Muscle layer of colon (tissue), 2 donors: ENCODE results near the gene SORCS2.

ENCODE experiments used
- H3K27ac ChIP-seq: one replicate; pipeline ENCODE4 v1.7.0; 2013; ENCODE audit warnings: low read depth, mild to moderate bottlenecking, low read length, moderate library complexity
- H3K27me3 ChIP-seq, 2 donors: one replicate each; pipeline ENCODE4 v1.7.0; 2013; ENCODE audit warnings: low read length in 2 of 2, mild to moderate bottlenecking in 2 of 2; ENCODE audit not compliant: insufficient read depth in 2 of 2, control insufficient read depth in 1 of 2
- H3K36me3 ChIP-seq: one replicate; pipeline ENCODE4 v1.7.0; 2013; ENCODE audit warnings: mild to moderate bottlenecking, low read length; ENCODE audit not compliant: insufficient read depth
- H3K4me1 ChIP-seq: one replicate; pipeline ENCODE4 v1.7.0; 2013; ENCODE audit warnings: mild to moderate bottlenecking, low read length; ENCODE audit not compliant: insufficient read depth
- H3K4me3 ChIP-seq, 2 donors: one replicate each; pipeline ENCODE4 v1.7.0; 2013; ENCODE audit warnings: low read length in 2 of 2, low read depth in 1 of 2, mild to moderate bottlenecking in 1 of 2, moderate library complexity in 1 of 2
- H3K9ac ChIP-seq: one replicate; pipeline ENCODE4 v1.7.0; 2013; ENCODE audit warnings: low read length
- H3K9me3 ChIP-seq: one replicate; pipeline ENCODE4 v1.7.0; 2013; ENCODE audit warnings: mild to moderate bottlenecking, low read length
- donor health status: abdominal sarcoma.
- donor health status: Adenocarcinoma of cecum.

The SORCS2 gene

GRCh38 chr4:7263166-7263565 is 70.8 kb downstream of the SORCS2 start:
- H3K27ac ChIP-seq = no peak overlapping the region
- no peak overlapping the region for H3K9ac ChIP-seq
- H3K4me1 ChIP-seq = no peaks in the 10 kb centered on the region
- H3K27me3 ChIP-seq = no peaks in the 10 kb centered on the region
- H3K36me3 ChIP-seq = no peaks in the 10 kb centered on the region
- no peak overlapping the region for H3K4me3 ChIP-seq
- no peaks in the 10 kb centered on the region for H3K9me3 ChIP-seq

- Histone ChIP-seq H3K36me3 (no peaks in the 10 kb centered on the region), H3K9ac (no peak overlapping the region), H3K27me3 (no peaks in the 10 kb centered on the region), H3K9me3 (no peaks in the 10 kb centered on the region), H3K4me3 (no peak overlapping the region), H3K27ac (no peak overlapping the region), H3K4me1 (no peaks in the 10 kb centered on the region)
Observed at GRCh38 chr4:7264694-7265093, 72.4 kb downstream of the SORCS2 start.

DNA sequence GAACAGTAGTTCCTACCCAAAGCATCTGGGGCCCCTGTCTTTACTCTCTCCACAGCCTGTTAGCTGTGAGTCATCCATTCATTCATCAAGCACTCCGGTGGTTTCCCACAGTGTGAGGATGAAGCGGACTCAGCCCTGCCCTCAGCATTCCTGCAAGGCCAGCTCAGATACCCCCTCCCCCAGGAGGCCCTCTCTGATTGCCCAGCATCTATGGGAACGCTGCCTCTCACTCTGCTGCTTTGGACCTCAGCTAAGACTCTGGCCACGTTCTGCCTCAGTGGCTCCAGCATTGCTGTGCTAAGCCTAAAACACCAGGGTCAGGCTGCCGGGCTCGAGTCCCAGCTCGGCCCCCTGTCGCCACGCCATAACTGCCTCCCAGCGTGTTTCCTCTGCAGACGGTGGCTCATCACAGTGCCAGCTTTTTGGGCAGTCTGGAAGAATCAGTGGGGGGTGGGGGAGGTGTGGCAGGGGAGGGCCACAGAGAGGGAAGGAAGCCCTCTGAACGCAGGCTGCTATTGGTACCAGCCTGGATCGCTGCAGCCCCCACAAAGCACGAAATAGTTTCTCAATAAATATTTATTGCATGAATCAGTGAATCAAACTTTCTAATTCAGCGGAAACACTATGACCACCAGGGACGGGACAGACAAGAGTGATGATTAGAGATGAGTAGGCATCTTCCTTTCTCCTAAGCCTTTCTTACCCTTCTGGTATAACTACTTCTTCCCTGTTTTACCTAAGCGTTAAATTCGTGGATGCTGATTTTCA is 74.4 kb downstream of the SORCS2 start:
- no peaks in the 10 kb centered on the region for H3K27me3 ChIP-seq
- H3K4me1 ChIP-seq = no peaks in the 10 kb centered on the region
- no peaks in the 10 kb centered on the region for H3K36me3 ChIP-seq
- no peak overlapping the region for H3K4me3 ChIP-seq
- no peaks in the 10 kb centered on the region for H3K9me3 ChIP-seq
- H3K27ac ChIP-seq = no peak overlapping the region
- H3K9ac ChIP-seq = no peak overlapping the region

DNA sequence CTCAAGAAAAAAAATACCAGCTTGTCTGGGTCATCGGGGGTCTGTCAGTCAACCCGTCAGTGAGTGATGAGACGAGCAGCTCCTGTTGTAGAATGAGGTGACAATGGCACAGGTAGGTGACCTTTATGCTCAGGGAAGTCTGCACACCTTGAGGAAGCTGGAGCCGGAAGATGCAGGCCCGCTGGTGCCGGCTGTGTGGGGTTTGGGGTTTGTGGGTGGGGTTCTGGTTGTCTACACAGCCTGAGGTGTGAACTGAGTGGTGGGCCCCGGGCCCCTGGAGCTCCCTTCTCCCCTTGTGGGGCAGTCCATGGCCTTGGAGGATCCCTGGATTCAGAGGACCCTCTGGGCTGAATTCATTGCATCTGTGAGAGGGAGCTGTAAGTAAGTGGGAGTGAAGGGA is 75.5 kb downstream of the SORCS2 start:
- Histone ChIP-seq H3K27me3 (no peaks in the 10 kb centered on the region), H3K9ac (no peak overlapping the region), H3K27ac (no peak overlapping the region), H3K9me3 (no peaks in the 10 kb centered on the region), H3K36me3 (no peaks in the 10 kb centered on the region), H3K4me3 (no peak overlapping the region), H3K4me1 (no peaks in the 10 kb centered on the region)

DNA sequence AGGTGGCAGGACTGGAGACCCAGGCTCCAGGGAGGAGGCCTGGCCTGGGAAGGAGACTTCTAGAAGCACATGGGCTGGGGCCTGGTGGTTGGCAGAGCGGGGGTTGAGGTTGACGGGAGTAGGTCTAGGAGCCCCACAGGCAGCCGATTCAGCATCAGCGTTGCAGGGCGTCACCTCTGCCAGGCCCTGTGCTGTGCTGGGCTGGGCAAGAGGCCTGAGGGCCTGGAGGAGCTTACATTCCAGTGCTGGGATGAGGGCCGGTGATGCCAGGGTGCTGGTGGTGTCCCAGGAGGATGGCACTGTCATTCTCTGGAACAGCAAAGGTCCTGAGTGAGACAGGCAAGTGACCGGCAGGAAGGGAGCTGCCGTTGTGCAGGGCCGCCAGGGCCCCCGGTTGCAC is 76.6 kb downstream of the SORCS2 start:
- H3K27me3 ChIP-seq = no peaks in the 10 kb centered on the region

GRCh38 chr4:7270121-7270520 is 77.8 kb downstream of the SORCS2 start:
- no peaks in the 10 kb centered on the region for H3K9me3 ChIP-seq
- H3K4me3 ChIP-seq = no peak overlapping the region
- H3K9ac ChIP-seq = no peak overlapping the region
- no peak overlapping the region for H3K27ac ChIP-seq
- H3K27me3 ChIP-seq = no peaks in the 10 kb centered on the region
- H3K36me3 ChIP-seq = no peaks in the 10 kb centered on the region
- H3K4me1 ChIP-seq = no peaks in the 10 kb centered on the region

More for the DNA sequence above, 76.6 kb downstream of the SORCS2 start:
- no peak overlapping the region for H3K27ac ChIP-seq
- no peak overlapping the region for H3K9ac ChIP-seq
- no peaks in the 10 kb centered on the region for H3K36me3 ChIP-seq
- H3K4me1 ChIP-seq = no peaks in the 10 kb centered on the region
- no peak overlapping the region for H3K4me3 ChIP-seq
- H3K9me3 ChIP-seq = no peaks in the 10 kb centered on the region

DNA sequence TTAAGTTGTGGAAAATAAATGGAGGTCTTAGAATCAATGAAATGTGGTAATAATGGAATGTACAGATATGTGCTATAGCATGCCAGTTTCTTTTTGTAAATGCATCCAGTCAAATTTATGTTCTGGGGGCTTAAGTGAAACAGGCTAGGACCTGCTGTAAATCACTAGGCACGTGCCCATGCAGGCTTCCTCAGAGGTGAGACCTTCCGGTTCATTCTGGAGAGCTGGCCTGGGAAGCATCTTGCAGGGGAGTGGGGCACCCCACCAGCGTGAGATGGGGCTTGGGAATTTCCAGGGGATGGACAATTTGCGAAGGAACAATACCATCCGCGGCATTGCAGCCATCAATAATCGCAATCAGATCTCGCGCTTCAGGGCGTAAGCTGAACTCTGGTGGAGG is 80.1 kb downstream of the SORCS2 start:
- Histone ChIP-seq H3K4me3 (no peak overlapping the region), H3K9ac (no peak overlapping the region), H3K9me3 (no peaks in the 10 kb centered on the region), H3K36me3 (no peaks in the 10 kb centered on the region), H3K27me3 (no peaks in the 10 kb centered on the region), H3K27ac (no peak overlapping the region), H3K4me1 (peaks cover 5% of the 10 kb centered on the region)

GRCh38 chr4:7273738-7274297 is 81.5 kb downstream of the SORCS2 start:
- H3K4me1 ChIP-seq = peaks cover 5% of the 10 kb centered on the region
- no peaks in the 10 kb centered on the region for H3K9me3 ChIP-seq
- H3K9ac ChIP-seq = no peak overlapping the region
- H3K27me3 ChIP-seq = no peaks in the 10 kb centered on the region
- H3K27ac ChIP-seq = no peak overlapping the region
- no peaks in the 10 kb centered on the region for H3K36me3 ChIP-seq
- H3K4me3 ChIP-seq = no peak overlapping the region

GRCh38 chr4:7275067-7275466 is 82.7 kb downstream of the SORCS2 start:
- Histone ChIP-seq H3K27me3 (no peaks in the 10 kb centered on the region), H3K4me3 (no peak overlapping the region), H3K36me3 (no peaks in the 10 kb centered on the region), H3K27ac (no peak overlapping the region), H3K4me1 (peaks cover 5% of the 10 kb centered on the region), H3K9ac (no peak overlapping the region), H3K9me3 (no peaks in the 10 kb centered on the region)

GRCh38 chr4:7275490-7276154 is 83.3 kb downstream of the SORCS2 start:
- Histone ChIP-seq H3K27me3 (no peaks in the 10 kb centered on the region), H3K36me3 (no peaks in the 10 kb centered on the region), H3K9ac (no peak overlapping the region), H3K9me3 (no peaks in the 10 kb centered on the region), H3K4me1 (peaks cover 5% of the 10 kb centered on the region), H3K4me3 (no peak overlapping the region), H3K27ac (no peak overlapping the region)

DNA sequence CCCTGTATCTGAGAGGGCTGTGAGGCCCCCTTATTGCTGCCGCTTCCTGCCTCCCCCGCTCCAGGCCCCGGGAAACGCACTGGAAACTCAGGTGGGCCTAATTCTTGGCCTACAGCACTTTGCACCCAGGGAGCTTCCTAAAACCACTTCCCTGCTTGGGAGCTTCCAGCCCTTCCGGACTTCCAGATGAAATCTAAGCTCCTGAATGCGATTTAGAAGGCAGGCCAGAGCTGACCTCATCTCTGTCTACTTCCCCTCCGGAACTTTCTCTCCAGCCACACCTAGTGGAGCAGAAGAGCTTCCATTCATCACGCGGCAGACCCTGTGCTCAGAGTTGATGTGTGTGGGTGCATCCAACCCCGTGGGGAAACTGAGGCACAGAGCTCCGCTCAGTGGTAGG is 84.2 kb downstream of the SORCS2 start:
- H3K4me1 ChIP-seq = peaks cover 5% of the 10 kb centered on the region
- H3K4me3 ChIP-seq = no peak overlapping the region
- H3K27me3 ChIP-seq = no peaks in the 10 kb centered on the region
- H3K36me3 ChIP-seq = no peaks in the 10 kb centered on the region
- H3K27ac ChIP-seq = no peak overlapping the region
- H3K9ac ChIP-seq = no peak overlapping the region
- H3K9me3 ChIP-seq = no peaks in the 10 kb centered on the region
